GM18519 (cell line): Measurements from ENCODE around the gene CARD9.
"Not testable (repeated sequence)": the region's sequence is repeated elsewhere in the genome, so short reads cannot be mapped to it uniquely, and the experiment has no call there.

Source experiments
- ATAC-seq: cut with Tn5 transposase; IDR thresholded peaks from one replicate; pipeline ENCODE4 v1.9.1; 2021; ENCODE audit warnings: mild to moderate bottlenecking, moderate library complexity; ENCODE audit not compliant: unreplicated experiment, low FRiP score

CARD9 gene

DNA sequence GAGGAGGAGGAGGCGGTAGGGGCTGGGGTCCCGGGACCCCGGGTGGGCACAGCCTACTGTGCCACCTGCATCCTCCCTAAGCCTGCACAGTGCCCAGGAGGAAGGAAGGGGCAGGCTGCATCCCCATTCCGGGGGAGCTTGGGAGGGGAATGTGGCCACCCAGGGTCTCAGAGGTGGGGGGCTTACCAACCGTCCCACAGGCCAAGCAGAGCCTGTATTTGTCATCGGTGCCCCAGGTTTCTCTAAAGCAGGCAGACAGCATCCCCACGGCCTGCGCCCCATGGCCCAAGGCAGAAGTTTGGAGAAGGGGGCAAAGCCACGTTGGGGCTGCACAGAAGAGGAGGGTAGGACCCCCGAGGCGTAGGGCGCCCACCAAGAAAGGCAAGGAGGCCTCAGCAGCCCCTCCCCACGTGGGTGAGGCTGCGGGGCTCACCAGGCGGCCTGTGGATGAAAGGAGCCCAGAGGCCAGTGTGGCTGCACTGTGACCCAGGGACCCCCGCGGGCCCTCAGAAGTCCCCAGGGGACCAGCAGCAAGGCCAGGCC, 46.6 kb downstream of the CARD9 start:
- ATAC-seq = no peak

DNA sequence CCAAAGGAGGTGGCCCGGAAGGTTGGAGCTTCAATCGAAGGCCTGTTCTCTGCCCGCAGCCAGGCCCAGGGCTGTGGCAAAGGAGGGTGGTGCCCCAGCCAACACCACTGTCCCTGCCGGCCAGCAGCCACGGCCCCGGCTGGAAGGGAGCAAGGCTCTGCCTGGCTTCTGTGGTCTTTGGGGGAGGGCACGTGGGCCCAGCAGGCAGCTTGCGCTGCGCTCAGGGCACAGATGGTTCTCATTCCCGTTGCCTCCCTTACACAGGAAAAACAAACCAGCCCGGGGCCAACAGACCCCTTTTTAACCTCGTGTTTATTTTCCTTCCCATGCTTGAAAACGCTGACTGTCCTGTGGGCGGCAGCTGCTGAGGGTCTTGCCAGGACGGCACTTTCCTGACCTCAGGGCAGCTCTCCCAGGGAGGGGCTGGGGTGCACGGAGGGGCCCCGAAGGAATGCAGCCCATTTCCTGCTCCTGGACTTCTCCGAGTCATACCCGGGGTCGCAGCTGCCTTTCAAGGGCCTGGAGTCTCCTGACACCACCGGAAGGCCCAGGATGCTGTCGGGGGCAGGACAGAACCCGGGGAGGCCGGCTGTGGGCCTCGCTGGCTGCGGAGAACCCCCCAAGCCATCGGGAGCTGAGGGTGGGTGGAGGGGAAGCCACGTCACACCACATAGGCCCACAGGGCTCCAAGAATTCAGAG, 47.3 kb downstream of the CARD9 start:
- ATAC-seq = no peak

DNA sequence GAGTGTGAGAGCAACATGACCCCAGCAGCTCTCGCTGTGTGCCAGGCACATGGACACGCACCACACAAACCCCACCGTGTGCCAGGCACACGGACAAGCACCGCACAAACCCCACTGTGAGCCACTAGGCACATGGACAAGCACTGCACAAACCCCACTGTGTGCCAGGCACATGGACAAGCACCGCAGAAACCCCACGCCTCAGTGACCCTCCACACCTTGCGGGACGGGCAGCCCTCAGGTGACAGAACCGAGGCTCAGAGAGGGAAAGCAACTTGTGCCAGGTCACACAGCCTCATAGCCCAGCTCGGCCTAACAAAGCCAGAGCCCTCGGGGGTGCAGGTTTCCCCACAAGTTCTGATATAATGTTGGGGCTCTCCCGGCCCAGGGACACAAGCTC, 48.1 kb downstream of the CARD9 start:
- ATAC-seq = no peak

DNA sequence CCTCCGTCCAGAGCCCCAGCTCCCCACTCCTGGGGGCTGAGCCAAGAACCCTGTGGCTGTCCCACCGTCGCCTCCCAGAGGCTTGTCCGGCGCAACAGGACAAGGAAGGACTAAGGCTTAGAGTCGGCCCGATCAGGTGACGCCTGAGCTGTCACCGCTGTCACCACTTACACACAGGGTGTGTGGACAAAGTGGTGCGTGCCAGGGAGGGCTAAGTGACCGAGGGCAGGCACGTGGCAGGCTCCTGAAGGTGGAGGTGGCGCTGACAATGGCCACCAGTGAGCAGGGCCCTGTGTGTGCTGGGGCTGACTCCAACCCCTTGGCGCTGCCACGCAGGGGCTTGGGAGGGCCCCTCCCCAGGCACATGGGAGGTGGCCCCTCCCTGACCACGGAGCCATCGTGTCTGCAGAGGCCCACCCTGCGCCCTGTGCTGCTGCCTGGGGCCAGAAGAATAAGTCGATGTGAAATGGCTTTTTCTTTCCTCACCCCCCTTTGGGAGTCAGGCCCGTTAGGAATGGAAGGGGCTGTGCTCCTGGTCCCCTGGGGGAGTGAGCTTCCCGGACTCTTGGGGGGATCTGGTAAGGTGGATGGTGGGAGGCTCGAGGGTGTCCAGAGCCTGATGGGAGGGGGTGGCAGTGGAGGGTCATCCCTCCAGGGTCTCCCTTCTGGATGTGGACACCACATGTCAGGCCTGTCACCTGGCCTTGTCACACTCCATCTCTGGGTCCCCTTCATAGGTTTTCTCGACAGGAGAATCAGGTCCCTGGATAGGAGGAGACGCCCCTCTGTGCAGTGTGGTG, 48.8 kb downstream of the CARD9 start:
- ATAC-seq = no peak

DNA sequence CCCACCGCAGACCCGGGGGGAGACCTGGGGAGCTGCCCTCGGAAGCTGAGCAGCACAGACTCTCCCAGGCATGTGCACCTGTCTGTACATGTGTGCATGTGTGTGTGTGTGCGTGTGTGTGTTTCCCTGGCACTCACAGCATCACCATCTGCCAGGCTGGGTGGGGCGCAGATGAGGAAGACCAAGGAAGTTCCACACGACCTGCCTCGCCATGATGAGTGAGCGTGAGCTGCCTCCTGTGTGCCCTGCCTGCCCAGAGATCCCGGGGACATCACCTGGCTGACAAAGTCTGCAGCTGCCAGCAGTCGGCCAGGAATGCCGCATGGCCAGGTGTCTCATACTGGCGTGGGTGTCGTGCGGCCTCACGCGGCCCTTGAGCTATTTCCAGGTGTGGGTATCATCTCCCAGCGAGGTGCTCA, 50.1 kb downstream of the CARD9 start:
- ATAC-seq = no peak

DNA sequence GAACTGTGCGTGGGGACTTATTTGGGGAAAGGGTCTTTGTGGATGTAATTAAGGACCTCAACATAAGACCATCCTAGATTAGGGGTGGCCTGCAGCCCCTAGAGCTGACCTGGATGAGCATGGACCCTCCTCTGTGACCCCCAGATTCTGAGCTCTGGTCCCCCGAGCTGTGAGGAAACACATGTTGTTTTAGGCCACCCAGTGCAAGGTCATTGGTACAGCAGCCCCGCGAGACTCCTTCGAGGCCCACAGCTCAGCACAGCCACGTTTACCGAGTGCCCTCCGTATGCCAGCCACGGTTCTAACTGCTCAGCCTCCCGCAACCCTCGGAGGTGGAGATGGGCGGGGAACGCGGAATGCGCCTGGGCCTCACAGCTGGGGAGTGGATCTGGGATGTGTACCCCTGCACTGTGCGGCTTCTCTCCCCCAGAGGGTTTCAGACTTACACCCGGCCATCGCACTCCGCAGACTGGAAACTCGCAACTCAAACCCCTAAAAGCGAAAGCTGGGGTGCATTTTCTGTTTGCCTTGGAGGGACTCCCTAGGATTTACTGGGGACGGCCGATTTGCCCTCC, 50.6 kb downstream of the CARD9 start:
- ATAC-seq = no peak

DNA sequence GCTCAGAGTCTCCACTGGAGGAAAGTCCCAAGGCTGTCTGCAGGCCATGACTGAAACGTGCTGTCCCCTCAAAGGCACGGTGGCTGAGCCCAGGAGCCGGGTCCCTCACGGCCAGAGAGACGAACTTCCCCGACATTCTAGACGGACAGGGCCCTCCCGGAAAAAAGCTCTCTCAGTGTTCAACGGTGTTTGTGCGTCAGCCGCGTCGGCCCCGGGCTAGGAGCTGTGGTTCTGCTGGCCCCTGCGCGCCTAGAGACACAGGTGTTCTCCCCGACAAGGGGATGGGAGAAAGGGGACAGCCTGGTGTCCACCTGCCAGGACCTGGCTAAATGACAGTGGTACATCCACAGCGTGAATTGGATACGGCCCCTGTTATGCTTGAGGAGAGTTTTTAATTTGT, 51.9 kb downstream of the CARD9 start:
- ATAC-seq = no peak

DNA sequence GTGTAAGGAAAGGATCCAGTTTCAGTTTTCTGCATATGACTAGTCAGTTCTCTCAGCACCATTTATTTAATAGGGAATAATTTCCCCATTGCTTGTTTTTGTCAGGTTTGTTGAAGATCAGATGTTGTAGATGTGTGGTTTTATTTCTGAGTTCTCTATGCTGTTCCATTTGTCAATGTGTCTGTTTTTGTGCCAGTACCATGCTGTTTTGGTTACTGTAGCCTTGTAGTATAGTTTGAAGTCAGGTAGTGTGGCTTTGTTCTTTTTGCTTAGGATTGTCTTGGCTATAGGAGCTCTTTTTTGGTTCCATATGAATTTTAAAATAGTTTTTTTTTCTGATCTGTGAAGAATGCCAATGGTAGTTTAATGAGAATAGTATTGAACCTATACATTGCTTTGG, 52.5 kb downstream of the CARD9 start:
- not testable (repeated sequence) for ATAC-seq

DNA sequence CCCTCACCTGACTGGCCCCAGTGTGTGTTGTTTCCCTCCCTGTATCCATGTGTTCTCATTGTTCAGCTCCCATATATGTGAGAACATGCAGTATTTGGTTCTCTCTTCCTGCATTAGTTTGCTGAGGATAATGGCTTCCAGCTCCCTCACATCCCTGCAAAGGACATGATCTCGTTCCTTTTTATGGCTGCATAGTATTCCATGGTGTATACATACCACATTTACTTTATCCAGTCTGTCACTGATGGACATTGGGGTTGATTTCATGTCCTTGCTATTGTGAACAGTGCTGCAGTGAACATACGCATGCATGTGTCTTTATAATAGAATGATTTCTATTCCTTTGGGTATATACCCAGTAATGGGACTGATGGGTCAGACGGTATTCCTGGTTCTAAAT, 53.5 kb downstream of the CARD9 start:
- not testable (repeated sequence) for ATAC-seq

DNA sequence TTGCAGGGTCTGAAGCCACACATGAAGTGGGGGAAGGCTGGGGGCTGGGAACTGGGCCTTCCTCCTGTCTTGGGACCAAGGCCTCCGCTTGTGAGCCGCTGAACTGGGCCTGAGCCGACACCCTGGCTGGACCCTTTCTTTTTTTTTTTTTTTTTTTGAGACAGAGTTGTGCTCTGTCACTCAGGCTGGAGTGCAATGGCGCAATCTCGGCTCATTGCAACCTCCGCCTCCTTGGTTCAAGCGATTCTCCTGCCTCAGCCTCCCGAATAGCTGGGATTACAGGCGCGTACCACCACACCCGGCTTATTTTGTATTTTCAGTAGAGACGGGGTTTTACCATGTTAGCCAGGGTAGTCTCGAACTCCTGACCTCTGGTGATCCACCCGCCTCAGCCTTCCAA, 54.2 kb downstream of the CARD9 start:
- ATAC-seq = not testable (repeated sequence)

DNA sequence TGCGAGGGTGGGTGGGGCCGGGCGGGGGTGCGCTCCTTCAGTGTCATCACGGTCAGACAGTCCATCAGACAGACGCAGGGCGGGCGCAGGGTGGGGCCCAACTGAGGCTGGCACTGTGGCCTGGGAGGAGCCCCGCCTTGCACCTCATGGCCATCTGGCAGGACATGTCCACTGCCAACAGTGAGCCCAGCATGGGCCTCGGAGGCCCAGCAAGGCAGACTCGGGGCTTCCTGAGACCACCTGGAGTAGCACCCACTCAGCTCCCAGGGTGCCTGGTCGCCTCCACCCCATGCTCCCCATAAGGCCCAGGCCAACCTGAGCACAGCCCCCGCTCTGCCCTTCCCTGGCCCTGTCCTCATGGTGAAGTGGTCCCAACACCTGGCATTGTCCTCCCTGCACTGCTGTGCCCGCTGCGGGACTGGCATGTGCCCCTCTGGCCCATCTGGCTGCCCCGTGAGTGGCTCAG, 54.7 kb downstream of the CARD9 start:
- ATAC-seq = no peak

DNA sequence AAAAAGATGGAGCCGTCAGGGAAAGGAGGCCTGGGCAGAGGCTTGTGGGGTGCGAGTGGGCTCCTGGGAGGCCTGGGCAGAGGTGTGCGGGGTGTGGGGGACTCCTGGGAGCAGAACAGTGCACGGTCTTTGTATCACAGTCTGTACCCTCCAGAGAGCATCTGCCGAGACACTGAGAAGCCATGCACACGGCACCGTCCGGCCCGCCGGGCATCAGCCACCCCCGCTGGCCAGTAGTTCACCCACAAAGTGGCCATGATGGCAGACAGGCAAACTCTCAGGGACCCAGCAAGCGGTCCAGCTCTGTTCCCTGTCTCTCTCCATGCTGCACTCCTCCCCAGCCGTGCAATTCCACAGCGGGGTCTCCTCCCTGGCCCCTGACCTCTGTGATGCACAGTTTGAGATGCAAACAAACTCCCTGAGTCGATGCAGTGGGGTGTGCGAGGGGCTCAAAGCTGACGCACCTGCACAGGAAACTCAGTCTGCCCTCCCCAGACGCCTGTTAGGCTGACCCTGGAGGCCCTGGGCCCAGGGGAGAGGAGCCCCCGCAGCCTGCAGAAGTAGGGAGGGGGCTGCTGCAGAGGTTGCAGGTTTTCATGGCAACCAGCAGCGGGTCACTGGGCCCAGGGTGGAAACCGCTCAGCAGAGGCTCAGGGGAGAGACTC, 55.2 kb downstream of the CARD9 start:
- no peak for ATAC-seq

DNA sequence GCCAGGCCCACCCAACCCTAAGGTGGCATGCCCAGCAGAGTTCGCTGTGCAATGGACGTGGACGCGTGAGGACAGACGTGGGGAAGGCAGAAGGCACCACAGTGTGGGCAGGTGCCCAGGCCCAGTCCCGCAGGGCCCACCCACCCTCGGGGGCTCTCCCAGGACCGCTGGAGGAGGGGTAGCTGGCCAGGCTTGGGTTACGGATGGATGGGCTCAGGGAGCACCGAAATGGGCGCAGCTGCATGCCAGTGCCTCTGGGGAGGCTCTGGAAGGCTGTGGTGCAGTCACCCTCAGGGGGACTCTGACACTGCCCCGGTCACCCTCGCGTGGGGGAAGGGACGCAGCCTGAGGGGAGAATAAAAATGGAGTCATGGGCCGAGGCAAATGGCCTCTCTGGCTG, 55.8 kb downstream of the CARD9 start:
- no peak for ATAC-seq

DNA sequence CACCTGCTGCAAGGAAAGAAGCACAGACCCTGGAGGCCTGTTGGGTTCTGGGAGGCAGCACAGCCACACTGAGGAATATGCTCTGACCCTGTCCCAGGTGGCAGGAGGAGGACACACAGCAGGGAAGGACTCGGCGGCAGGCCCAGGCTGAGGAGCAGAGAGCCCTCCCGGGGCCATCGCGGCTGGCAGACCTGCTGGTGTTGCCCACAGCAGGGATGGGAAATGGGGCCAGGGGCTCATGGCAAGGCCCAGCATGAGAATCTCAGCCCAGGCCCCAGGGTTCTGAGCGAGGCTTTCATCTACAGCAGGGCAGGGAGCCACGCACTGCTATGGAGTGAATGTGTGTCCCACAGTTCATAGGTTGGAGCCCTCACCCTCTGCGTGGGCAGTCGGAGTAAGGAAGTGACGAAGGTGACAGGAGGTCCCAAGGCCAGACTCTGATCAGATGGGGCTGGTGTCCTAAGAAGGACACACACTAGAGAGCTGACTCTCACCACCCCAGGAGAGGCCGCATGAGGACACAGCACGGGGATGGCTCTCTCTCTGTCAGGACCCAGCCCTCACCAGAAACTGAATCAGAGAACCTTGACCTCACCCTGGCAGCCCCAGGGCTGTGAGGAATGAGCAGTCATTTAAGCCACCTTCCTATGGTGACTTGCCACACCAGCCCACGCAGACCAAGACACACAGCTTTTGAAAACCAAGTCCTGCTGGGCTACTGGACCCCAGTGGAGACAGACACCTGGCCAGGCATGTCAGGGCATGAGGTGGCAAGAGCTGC, 56.4 kb downstream of the CARD9 start:
- ATAC-seq = no peak

DNA sequence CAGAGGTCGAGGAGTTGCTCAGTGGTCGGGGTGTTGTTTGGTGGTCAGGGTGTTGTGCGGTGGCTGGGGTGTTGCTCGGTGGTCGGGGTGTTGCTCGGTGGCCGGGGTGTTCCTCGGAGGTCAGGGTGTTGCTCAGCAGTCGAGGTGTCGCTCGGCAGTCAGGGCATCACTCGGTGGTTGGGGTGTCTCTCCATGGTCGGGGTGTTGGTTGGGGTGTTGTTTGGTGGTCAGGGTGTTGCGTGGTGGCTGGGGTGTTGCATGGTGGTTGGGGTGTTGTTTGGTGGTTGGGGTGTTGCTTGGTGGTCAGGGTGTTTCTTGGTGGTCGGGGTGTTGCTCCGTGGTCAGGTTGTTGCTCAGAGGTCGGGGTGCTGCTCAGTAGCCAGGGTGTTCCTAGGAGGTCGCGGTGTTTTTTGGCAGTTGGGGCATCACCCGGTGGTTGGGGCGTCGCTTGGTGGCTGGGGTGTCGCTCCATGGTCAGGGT, 57.2 kb downstream of the CARD9 start:
- no peak for ATAC-seq

DNA sequence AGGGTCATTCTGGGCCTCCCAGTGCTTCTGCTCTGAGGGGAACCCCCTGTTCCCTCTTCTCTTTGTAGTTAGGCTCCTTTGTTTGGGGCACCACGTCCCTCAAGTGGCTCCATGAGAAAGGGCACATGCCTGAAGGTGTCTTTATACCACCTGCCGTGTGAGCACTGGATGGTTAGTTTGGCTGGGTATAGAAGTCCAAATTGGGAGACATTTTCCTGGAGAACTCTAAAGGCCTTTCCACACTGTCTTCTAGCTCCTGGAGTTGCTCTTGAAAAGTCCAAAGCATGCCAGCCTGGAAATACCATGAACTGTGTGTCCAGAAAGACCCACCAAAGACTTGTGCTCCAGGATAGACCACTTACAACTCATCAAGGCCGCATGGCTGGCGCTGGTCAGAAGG, 58.5 kb downstream of the CARD9 start:
- ATAC-seq = no peak

DNA sequence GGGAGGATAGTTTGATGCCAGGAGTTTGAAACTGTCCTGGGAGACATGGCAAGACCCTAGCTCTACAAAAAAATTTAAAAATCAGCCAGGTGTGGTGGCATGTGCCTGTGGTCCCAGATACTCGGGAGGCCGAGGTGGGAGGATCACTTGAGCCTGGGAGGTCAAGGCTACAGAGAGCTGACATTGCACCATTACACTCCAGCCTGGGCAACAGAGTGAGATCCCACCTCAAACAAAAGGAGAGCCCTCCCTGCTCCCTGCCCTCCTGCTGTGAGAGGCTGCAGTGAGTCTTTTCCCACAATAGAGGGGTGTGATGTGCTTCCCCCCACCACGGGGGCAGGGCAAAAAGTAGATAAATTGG, 59.4 kb downstream of the CARD9 start:
- no peak for ATAC-seq
